IPS DF 4.7 (cell line): Measurements from ENCODE around the gene FKBP11.

Experiments used
- DNase-seq: peaks from one replicate; pipeline ENCODE4 v3.0.0-alpha.2; 2013; ENCODE audit warnings: low spot score; ENCODE audit errors: extremely low read depth

Gene FKBP11

DNA sequence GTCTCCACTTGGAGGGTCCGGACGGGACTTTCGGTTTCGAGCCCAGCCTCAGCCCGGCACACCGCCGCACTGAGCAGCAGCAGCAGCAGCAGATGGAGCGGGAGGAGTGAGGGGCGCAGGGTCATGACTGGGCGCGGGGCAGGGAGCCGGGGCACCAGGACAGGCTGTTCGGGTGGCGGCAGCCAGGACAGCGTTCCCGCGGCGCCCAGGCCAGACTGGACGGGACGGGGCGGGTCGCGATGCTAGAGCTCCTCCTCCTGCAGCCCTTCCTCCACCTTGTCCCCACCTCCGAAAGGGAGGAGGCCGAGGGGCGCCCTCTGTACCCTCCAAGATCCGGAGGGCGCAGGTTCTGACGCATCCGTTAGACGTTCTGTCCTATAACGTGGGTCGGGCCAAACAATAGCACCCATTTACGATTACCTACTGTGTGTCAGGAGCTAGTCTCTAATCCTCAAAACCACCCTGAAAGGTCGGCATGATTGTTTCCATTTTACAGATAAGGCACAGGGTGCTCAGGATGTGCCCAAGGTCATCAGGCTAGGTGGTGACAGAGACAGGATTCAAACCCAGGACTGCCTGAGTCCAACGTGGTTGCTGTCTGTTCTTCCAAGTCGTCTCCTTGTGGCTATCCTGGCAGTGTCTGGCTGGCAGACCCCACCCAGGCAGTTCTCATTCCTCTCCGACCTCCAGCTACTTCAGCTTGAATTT lies at the start of gene FKBP11:
Gene FKBP11, minus strand, starts transcription at position 189 of the 708 bp plus-strand sequence. Its CDS starts 64 bp downstream, at position 125.
- DNase-seq = peak; percentile 28

DNA sequence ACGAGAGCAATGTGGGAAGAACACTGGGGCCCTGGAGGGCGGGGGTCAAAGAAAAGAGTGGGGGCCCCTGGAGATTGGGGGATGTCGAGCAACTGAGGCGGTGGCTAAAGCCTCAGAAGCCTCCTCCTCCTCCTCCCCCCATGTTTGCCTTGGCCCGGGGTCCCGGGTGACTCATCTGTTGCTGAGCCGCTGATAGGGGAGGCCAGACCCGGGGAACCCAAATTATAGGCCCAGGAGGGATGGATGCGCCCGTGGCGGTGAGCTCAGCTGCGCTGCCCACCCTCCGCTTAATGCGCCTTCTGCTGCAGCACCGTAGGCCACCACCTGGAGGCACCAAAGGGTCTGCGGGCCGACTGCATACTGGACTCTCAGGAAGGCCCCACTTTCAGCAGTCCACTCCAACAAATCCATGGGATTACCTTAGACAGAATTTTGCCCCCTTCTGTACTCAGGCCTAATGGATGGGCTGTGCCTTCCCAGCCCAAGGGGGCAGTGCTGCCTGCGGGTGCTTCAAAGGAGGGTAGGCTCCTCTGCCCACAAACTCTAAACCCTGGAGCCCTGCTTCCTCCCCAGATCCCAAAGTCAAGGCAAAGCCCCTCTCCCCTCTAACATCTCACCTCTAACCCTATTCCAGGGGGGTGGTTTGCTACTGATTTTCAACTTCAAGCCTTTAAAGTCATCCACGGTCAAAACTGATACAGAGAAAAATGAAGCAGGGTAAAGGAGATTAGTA lies 48.8 kb upstream of the FKBP11 start:
- no peak for DNase-seq

DNA sequence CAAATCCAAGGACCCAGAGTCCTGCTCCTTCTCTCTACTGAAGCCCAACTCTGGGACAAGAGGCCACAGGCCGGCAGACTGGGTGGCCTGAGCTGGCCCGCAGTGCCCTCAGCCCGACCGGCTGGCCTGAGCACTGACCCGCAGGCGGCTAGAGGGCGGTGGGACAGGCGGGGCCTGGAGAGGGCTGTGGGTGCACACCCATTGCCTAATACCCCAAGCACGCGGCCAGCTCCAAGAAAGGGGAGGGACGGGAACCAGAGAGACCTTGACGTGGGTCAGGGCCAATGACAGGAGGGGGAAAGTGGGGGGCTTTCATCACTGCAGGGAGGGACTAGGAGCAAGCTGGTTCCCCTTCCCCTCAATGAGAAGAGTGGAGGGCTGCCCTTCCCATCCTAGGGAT lies 48.2 kb upstream of the FKBP11 start:
- no peak for DNase-seq

DNA sequence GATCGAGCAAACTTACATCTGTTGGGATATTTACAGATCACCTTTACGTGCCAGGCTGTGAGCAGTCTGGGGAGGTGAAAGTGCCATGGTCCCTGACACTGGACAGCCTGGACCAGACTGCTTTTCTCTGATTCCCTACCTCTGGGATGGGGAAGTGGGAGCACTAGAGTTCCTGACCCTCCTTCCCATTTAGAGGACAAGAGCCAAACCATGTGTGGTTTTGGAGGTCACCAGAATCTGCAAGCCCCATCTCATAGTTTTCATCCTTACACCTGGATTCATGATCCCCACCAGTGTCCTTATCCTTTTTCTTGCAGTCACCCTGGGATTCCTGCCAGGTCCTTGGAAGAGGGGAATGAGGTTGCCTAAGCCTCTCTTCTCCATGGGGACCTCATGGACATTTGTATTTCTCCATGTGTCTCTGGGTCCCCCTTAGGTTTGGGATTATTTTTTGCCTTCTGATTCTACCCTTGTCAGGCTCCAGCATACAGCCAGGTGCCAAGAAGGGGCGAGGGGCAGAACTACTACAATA lies 47.7 kb upstream of the FKBP11 start:
- no peak for DNase-seq

DNA sequence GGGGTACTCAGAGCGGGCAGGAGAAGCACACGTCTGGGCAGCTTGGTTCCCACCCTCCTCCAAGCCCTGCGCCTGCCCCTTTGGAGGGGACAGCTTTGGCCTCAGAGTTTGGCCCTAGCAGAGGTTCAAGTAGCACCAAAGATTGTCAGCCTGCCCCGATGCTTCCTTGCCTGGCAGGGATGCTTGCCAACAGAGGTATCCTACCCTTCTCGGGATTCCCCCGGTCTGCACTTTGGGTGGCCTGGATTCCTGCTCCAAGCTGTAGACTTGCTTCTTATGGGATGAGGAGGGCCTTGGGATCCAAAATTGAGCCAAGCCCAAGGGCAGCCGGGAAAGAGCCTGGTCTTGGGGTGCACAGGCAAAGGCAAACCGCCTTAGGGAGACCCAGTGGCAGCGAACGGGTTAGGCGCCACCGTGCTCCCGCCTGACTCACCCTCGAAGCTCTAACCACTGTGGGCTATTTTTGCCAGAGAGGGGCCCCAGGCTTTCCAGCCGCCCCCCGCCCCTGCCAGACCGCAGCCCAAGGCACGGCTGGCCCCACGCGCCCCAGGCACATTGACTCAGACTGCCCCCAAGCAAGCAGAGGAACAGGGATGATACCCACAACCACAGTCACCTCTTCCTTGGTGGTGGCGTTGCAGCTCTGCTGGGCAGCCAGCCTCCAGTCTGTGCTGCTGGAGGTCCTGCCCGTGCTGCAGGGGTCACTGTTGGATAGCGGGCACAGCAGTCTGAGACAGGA lies 47.1 kb upstream of the FKBP11 start:
- DNase-seq = no peak

DNA sequence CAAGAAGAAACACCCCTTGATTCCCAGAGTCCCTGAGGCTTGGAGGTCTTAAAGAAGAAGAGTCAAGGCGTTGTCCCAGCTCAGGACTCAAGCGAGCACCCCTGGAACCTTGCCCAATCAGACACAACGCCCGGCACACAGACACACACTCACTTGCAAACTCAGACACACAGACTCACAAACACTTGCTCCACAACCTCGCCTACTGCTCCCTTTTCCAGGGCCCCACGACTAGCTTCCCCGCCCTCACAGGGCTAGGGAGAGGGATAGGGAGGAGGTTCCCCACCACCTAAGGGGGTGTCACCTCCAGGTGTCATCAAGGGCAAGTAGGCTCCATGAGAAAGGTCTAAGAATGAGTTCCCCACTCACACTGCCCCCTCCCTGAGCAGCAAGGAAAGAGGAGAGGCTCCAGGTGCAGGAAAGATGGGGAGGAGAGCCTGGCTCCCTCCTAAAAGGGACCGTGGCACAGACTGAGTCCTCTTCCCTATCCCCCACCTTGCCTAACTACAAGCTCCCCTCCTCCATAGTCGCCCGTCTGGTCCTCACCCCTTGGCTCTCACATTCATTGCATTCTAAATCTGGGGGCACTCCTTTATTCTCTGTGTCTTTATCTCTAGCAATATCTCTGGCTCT lies 45.5 kb upstream of the FKBP11 start:
- DNase-seq = no peak

DNA sequence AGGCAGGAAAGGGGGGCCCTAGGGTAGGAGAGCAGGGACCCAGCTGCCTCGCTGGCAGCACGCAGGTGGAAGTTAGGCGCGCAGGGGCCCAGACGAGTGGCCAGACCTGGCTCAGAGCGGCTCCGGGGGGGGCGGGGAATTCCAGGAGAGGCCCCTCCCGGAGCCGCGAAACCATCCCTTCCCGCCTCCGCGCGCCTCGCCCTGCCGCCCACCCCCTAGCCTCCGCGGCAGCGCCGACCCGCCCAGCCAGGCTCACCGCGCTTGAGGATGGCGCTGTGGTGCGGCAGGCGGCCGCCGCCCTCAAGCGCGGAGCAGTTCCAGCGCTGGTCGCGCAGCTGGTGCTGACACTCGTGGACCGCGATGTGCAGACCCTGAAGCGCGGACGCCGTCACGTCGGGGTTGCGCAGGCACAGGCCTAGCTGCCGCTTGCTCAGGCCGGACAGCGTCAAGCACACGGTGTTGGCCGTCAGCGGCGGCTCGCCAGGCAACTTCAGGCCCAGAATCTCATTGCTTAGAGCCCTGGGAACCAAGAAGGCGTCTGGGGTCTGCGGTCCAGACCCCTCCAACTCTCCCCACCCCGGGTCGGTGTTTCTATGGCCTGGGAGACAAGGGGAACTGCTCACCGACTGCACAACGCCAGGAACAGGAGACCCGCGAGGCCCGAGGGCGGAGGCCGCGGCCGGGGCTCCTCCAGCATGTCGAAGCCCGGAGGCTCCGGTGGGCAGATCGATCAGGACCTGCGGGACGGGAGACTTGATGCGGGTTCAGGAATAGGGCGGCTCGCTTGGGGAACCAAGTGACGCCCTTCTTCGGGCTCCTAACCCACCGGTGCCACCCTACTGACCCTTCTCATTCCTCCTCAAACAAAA lies 44.8 kb upstream of the FKBP11 start:
- no peak for DNase-seq

DNA sequence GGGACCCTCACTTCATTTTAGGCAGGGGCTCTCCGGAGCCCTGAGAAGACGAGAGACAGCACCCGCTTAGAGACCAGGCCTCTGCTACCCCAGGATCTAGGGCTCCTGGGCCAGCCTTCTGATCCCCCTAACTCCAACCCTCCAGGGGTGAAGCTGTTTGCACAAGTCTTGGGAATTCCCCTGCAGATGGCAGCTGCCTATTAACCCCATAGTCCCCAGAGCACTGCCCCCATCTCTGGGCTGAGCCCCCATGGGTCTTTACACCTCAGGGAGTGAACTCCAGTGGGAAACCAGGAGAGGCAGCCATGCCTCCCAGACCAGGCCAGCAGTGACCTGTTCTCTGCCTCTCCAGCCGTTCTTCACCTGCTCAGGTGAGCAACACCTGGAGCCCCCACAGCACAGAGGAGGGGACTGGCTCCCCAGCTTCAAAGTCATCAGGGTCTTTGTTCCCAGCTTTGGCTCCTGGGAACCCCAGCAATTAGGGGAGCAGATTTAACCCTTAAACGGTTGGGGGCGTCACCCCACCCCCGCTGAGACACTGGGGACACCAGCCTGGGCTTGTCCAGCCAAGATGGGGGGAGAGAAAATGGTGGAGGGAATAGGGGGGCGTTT lies 44.0 kb upstream of the FKBP11 start:
- no peak for DNase-seq

DNA sequence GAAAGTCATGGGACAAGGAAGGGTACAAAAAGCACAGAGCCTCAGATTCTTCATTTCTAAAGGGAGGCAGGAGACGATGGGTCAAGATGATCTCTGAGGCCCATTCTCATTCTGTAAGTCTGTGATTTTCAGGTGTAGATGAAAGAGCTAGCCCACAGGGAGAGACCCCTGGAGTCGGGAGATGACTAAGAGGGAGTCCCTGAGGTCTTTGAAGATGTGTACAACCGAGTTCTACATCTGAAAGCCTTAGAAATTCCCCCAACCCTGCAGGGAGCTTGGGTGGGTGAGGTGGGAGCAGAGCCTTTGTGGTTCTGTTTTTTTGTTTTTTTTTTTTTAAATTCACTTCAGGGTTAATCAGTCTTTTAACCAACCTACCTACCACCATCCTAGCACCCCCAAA lies 43.2 kb upstream of the FKBP11 start:
- no peak for DNase-seq

DNA sequence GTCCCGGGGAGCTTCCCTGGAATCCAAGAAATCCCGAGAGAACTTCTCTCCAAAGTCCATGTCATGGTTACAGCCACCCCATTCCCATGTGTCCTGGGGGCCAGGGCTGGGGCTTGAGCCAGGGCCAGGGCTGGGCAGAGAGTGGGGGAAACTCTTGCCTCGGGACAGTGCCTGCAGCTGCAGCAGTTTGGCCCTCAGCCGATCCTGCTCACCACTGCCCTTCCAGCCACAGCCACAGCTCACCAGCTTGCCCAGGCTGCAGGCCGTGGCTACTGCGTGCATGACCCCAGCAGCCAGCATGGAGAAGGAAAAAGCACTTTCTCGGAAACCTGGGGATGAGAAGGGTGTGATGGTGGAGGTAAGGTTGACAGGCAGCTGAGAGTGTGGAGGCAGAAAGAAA lies 42.7 kb upstream of the FKBP11 start:
- no peak for DNase-seq

DNA sequence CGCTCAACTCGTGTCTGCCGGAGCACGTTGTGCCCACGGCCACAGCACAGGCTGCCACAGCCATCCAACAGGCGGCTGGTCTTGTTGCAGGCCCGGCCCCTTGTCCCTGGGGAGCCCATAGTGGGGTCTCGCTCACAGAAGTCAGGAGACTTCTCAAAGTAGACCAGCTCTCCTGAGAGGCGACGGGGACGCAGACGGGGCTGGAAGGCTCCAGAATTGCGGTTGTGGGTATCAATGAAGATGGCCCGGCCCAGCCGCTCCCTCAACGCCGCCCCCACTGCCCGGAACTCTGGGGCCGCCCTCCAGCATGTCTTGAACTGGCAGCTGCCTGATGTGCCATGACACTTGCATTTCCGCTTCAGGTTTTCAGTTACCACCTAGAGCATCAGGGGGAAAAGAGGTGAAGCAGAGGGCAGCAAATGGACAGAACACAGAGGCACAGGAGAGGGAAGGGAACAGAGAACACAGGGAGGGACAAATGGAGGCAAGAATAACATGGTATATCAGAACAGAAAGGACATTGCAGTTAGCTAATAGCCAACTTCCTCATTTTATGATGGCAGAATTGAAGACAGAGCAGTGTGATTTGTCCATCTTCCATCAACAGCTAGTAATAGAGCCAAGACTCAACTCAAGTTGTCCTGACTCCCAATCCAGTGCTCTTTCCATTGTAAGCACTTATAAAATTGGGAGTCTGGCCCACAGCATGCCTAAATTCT lies 41.0 kb upstream of the FKBP11 start:
- no peak for DNase-seq

DNA sequence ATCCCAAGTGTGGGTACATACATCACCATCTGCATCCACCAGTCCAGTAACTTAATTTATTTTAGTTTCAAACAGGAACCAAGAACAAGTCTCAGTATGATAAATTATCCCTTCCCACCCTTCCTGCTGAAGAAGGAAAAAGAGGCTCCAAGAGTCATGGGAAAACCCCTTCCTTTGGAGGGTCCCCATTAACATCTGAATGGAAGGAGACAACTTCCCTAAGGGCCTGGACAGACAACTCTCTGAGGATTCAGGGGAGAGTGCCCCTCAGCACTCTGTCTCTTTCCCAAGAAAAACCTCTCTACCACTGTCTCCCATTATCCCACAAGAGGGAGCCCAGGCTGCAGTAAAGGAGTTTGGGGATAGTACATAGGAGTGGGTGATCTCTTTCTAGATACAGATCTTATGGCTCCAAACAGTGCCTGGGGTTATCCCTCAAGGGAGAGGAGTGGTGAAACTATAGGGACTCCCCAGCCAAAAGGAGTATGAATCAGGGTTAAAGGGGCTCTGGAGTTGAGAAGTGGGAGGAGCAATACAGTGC lies 40.1 kb upstream of the FKBP11 start:
- no peak for DNase-seq

DNA sequence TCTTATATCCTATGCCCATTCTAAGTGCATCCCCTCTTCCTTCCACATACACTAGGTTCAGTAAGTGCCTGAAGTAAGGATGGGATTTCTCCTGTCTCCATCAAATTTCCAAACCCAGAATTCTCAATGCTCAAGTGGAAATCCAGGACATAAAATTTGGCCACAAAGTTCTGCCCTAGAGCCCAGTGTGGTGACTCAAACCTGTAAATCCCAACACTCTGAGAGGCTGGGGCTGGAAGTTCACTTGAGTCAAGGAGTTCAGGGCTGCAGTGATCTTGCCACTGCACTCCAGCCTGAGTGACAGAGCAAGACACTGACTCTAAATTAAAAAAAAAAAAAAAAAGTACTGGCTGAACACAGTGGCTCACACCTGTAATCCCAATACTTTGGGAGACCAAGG lies 36.5 kb upstream of the FKBP11 start:
- DNase-seq = no peak

DNA sequence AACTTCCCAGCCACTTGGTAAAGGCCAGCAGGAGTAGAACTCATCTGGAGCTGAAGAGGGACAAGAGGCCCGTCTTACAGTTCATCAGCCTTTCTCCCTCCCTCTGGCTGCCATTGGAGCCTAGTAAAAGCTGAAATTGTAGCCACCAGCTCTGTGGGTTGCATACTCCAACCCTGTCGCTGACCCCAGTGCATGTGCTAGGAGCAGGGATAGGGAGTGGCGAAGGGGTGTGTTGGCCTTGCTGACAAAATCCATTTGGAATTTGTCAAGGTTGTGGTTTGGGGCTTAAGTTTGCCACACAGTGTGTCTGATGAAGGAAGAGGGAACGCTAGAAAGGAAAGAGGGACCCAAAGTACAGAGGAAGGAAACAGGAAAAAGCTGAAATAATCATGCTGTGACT lies 36.0 kb upstream of the FKBP11 start:
- DNase-seq = no peak

DNA sequence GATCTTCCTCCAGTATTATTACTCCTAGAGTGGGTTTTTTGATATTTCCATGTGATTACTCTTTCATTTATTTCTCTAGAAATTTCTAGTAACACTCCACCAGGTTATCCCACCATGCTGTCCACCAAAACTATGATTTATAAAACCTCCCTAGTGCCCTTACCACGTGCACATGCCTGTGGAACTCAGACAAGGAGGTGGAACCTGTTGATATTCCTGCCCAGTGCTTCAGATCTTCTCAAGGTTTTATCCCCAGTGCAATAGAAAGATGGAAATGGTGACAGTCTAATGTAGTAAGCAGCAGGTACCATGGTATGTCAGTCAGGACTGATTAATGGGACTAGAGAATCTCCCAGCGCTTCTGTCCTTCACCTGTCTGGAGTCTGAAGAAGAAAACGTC lies 35.5 kb upstream of the FKBP11 start:
- DNase-seq = no peak

DNA sequence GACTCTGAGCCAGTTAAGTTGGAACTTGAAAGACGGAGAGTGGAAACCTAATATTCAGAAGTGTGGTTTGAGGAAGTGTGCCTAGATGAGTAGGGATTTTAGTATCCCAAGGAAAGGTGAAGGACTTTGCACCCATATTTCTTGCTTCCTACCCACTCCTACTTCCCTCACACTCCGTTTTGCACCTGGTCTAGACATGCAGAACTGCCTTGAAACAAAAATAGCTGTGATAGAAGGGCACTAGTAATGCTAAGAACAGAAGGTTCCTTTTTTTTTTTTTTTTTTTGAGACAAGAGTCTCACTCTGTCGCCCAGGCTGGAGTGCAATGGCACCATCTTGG lies 32.7 kb upstream of the FKBP11 start:
- DNase-seq = no peak

DNA sequence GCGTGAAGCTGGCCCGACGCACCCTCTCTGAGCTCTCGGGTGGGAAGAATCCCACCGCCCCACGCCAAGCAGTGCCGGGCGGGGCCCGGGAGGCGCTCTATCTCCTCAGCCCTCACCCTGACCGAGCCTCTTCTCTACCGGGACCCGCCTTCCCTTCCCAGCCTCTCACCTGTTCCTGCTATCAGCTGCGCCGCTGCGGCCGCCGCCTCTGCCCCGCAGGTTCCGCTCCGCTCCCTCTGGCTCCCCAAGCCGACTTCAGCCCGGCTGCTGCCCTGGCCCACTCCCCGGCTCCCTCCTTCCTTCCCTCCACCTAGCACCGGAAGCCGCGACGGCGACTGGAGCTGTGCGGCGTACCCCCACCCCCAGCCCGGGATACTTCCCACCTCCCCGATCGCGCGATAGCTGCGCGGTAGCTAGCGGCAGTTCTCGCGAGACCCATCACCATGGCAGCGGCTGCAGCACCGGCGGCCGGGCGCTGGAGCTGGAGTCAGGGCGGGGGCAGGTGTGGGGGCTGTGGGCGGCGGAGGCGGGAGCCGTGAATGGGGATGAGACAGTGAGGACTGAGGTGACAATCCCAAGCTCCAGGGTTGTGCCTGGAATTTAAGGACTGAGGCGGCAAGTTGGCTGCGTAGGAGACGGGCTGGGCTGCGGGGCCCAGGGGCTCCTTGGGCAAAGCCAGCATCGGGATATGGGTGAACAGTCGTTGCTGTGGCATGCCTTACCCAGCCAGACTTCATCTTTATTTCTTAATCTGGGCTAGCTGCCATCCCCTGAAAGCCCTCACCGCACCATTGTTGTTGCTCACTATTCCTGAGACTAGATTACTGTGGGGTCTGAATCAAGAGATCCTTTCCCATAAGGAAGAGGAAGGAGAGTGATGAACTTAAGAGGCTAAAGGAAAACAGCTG lies 32.1 kb upstream of the FKBP11 start, which contains the start of gene ARF3:
Gene ARF3, minus strand, starts transcription at position 347 of the 908 bp plus-strand sequence. CDS start 16,392 bp downstream, outside the sequence.
- DNase-seq = no peak
